C4-2B (cell line): ENCODE results near the gene HDC.

Source experiments
- H3K27ac ChIP-seq: fragments of 450-650 bp; 2 replicates; pipeline ENCODE4 v1.5.1; 2017
- ZFX ChIP-seq: fragments of 450-650 bp; IDR thresholded peaks from 2 replicates; pipeline ENCODE4 v1.6.1; 2017
- TF ChIP-seq, protein P1 (sequence below): fragments of 450-650 bp; conservative IDR thresholded peaks from 2 replicates; pipeline ENCODE4 v1.5.1; 2017; ENCODE audit warnings: mild to moderate bottlenecking

HDC gene

DNA sequence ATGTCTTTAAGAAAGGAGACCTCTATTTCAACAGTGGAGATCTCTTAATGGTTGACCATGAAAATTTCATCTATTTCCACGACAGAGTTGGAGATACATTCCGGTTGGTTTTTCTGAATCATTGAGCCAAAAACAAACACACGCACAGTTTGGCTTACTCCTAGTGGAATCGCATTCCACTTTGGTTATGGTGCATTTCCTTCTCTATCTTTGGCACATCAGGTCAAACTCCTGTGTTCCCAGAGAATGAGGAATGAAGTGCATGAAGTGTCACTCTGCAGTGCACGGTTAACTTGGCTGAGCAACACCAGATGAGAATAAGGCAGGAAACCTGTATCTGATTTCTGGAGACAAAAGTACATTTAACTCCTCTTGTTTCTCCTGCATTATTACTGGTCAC lies 38.5 kb downstream of the HDC start:
- TF ChIP-seq, protein P1, sequence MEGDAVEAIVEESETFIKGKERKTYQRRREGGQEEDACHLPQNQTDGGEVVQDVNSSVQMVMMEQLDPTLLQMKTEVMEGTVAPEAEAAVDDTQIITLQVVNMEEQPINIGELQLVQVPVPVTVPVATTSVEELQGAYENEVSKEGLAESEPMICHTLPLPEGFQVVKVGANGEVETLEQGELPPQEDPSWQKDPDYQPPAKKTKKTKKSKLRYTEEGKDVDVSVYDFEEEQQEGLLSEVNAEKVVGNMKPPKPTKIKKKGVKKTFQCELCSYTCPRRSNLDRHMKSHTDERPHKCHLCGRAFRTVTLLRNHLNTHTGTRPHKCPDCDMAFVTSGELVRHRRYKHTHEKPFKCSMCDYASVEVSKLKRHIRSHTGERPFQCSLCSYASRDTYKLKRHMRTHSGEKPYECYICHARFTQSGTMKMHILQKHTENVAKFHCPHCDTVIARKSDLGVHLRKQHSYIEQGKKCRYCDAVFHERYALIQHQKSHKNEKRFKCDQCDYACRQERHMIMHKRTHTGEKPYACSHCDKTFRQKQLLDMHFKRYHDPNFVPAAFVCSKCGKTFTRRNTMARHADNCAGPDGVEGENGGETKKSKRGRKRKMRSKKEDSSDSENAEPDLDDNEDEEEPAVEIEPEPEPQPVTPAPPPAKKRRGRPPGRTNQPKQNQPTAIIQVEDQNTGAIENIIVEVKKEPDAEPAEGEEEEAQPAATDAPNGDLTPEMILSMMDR: no peak
- TF ChIP-seq ZFX: no peak
- no peak overlapping the region for H3K27ac ChIP-seq

DNA sequence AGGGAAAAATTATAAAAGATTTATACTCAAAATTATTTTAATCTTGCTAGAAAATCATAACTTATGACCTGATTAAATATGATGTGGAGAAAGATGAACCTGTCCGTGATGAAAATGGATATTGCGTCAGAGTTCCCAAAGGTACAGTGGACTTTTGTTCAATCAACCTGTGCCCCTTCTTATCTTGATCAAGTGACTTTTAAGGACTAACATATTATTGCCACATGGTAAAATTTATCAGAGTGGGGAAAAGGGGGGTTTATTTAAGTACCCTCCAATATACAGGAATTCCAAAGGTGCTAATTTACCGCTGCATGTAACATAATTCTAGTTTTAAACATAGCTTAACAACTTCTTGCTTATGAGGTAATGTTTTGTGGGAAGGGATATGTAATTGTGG lies 39.6 kb downstream of the HDC start:
- H3K27ac ChIP-seq: no peak overlapping the region
- TF ChIP-seq, protein P1: no peak
- no peak for TF ChIP-seq ZFX

DNA sequence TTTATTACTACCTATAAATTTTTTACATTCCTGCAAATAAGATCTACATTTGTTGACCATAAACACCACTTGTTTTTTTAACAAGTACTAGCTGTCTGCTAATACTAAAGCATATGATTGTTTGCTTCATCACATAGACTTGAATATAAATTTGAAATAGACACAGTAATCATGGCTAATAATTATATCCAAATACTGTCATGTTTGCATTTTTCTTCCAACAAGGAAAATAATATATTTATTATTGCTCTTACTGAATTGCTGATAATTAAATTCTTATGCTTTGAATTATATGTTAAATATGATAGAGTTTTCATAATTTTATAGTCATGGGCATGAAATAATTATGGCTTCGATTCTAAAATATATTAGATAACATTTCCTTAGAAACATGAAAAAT lies 40.5 kb downstream of the HDC start:
- TF ChIP-seq, protein P1: no peak
- no peak for TF ChIP-seq ZFX
- H3K27ac ChIP-seq: no peak overlapping the region

DNA sequence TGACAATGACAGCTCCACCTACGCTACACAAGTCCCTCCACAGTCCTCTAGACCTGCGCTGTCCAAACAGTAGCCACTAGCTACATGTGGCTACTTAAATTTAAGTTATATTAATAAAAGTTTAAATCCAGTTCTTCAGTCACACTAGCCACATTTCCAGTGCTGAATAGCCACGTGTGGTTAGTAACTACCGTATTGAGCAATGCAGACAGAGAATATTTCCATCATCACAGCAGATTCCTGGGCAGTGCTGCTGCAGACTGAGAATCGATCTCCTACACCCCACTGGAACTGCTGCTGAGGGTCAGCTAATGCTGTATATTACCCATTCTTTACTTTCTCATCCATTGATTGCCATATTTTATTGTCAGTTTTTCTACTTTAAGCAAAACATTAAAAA lies 40.9 kb downstream of the HDC start:
- no peak overlapping the region for H3K27ac ChIP-seq
- TF ChIP-seq, protein P1: no peak
- no peak for TF ChIP-seq ZFX

DNA sequence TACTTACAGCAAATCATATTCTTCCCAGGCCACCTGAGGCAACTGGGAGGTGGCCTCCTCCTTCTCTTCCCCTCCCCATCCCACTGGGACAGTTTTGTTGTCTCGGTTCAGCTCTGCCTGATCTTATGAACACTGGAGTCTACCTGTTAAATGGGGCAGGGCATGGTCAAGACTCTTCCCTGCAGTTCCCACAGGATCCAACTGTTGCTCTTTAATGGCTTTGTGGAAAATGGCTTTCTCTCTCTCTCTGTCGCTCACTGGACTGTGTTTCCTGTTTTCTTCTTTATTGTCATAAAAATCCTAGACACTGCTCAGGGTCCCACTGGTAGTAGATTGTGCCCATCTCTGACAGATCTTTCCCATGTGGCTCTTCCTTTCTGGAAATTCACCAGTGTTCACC lies 43.3 kb downstream of the HDC start:
- no peak for TF ChIP-seq ZFX
- TF ChIP-seq, protein P1: no peak
- no peak overlapping the region for H3K27ac ChIP-seq

DNA sequence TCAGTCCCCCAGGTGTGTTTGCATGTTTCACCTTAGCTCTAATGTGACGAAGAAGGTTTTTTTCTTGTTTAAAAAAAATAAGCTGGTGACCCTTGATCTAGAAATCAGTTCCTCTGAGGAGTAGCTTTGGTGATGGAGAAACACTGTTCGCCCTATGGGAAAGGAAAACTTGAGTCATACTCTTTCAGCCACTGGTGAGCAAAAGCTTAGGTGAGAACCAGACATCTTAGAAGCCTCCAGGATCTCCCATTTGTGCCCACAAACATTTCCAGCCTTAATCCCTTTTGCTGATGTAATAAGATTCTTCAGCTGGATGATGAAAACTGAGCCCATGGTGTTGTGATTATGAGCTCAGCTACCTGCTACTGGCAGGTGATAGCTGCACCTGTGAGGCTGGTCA lies 45.7 kb downstream of the HDC start:
- no peak for TF ChIP-seq ZFX
- TF ChIP-seq, protein P1: no peak
- no peak overlapping the region for H3K27ac ChIP-seq

DNA sequence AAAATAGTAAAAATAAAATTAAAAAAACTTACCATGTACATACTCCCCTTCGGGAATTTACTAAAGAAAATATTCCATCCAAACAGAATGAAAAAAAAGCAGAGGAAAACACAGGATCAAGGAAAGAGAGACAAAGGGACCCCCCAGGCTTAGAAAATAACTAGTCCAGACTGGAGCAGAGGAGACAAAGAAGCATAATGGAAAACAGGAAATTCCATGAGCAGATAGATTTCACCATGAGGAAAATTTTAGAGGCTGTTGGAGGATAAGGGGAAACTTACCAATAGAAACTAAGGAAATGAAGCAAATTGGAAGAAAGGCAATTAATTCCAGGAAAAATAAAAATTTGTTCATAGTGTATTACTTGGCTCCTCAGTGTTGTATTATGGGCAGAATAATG lies 46.8 kb downstream of the HDC start:
- H3K27ac ChIP-seq: no peak overlapping the region
- TF ChIP-seq ZFX: no peak

DNA sequence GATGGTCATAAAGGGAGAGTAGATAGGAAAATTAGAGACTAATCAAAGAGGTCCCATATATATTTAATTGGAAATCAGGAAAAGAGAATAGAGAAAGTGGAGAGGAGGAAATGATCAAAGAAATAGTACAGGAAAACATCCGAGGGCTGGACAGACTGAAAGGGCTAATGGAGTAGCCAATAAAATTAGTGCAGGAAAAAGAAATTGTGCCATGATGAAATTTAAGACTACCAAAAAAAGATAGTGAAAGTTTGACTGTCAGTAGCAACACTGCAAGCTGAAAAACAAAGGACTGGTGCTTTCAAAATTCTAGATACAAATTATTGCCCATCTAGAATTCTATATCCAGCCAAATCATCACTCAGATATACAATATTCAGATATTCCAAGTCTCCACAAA lies 47.2 kb downstream of the HDC start:
- no peak overlapping the region for H3K27ac ChIP-seq
- TF ChIP-seq ZFX: no peak
- TF ChIP-seq, protein P1: no peak
